RWPE1 (cell line): ENCODE data around the gene BRAP.
"Not testable (repeated sequence)": the region's sequence is repeated elsewhere in the genome, so short reads cannot be mapped to it uniquely, and the experiment has no call there.

Experiments
- CTCF ChIA-PET: fragments of 350-600 bp; sonication (Branson Sonifier 250); formaldehyde crosslinking; extraction: SDS; loops from one replicate; lab custom pipeline; 2021; lab: Yijun Ruan, JAX
- POLR2A ChIA-PET: fragments of 400-600 bp; formaldehyde crosslinking; extraction: SDS; loops from one replicate; lab custom pipeline; 2020; ENCODE audit warnings: antibody characterized with exemption; ENCODE audit not compliant: low non-redundant PET; lab: Yijun Ruan, JAX
- DNase-seq: peaks from one replicate; pipeline ENCODE4 v3.0.0; 2012; ENCODE audit warnings: low spot score
- H3K27ac ChIP-seq: fragments of 450-650 bp; 2 replicates; pipeline ENCODE4 v1.5.1; 2017
- TF ChIP-seq, protein P1 (sequence below): fragments of 450-650 bp; conservative IDR thresholded peaks from 2 replicates; pipeline ENCODE4 v1.5.1; 2017; ENCODE audit warnings: low read depth, mild to moderate bottlenecking

BRAP gene

DNA sequence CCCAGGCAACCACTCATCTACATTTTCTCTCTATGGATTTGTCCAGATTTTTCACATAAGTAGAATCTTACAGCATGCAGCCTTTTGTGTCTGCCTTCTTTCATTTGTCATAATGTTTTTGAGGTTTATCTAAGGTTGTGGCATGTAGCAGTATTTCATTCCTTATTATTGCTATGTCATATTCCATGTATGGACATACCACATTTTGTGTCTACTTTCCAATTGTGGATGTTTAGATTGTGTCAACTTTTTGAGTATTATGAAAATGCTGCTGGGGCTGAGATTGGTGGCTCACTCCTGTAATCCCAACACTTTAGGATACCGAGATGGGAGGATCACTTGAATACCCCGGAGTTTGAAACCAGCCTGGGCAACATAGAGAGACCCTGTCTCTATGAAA lies 83.4 kb downstream of the BRAP start:
- ChIA-PET POLR2A (no interaction called here), CTCF (no interaction called here)
- TF ChIP-seq, protein P1, sequence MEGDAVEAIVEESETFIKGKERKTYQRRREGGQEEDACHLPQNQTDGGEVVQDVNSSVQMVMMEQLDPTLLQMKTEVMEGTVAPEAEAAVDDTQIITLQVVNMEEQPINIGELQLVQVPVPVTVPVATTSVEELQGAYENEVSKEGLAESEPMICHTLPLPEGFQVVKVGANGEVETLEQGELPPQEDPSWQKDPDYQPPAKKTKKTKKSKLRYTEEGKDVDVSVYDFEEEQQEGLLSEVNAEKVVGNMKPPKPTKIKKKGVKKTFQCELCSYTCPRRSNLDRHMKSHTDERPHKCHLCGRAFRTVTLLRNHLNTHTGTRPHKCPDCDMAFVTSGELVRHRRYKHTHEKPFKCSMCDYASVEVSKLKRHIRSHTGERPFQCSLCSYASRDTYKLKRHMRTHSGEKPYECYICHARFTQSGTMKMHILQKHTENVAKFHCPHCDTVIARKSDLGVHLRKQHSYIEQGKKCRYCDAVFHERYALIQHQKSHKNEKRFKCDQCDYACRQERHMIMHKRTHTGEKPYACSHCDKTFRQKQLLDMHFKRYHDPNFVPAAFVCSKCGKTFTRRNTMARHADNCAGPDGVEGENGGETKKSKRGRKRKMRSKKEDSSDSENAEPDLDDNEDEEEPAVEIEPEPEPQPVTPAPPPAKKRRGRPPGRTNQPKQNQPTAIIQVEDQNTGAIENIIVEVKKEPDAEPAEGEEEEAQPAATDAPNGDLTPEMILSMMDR, result no peak
- DNase-seq, result no peak
- no peak overlapping the region for H3K27ac ChIP-seq

DNA sequence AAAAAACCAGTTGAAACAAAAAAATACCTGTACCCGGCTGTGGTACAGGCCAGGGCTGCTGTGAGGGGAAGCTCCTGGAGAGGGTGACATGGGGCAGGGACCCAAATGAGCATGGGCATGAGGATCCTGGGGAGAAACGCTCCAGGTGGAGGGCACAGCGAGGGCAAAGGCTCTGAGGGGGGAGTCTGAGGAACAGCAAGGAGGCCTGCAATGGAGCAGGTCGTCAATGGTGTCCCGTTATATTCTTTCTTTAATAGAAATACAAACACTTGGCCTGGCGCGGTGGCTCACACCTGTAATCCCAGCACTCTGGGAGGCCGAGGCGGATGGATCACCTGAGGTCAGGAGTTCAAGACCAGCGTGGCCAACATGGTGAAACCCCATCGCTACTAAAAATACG lies 84.8 kb downstream of the BRAP start:
- POLR2A ChIA-PET, DNase-seq, H3K27ac ChIP-seq, CTCF ChIA-PET: not testable (repeated sequence)

DNA sequence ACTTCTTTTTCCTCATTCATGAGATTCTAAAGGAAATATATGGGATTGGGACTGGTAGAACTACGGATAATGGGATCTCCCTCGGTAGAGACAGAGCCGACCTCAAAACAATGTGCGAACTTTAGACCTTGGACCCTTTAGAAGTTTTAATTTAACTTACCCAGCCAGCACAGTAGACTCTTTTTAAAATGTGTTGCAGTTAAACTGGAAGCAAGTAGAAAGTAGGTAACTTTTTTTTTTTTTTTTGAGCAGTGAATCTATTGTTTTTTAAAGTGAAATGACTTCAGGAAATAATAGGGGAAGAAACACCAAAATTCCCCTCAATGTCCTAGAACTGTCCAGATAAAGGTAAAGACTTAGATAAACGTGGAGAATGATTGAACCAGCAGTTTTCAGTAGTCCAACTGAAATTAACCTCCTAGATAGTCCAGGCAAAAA lies 85.5 kb downstream of the BRAP start:
- CTCF ChIA-PET, result no interaction called here
- peak overlapping the region; percentile 97 for H3K27ac ChIP-seq
- no peak for DNase-seq
- TF ChIP-seq, protein P1, result no peak
- POLR2A ChIA-PET, result no interaction called here

DNA sequence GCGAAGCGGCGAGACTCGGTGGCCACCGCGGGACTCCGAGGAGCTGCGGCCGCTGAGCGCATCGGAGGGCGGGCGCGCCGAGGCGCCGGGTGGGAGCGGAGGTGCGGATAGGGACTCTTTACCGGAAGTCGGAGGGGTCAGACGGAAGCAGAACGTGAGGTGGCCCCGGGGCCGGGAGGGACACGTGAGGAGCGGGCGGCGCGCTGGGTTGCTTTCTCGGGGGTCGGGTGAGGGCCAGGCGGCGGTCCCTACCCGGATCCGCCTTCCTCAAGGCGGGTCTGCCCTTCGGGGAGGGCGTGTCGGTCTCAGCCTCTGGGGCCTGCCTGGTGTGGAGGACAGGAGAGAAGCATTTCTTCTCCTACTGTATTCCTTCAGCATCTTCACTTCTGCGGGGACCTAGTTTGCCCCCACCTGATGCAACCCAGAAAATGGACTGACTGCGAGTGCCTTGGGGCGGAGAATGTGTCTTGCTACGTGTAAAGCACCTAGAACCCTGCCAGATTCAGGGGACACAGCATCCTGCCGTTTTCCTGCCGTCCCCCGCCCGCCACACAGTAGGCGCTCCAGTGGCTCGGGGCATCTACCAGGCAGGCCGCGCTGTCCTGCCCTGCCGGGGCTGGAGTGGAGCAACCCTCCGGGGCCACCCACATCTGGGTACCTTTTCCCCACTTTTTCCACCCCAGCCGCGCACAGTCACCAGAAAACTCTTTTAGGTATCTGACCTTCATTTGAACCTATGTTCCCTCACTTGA lies 86.1 kb downstream of the BRAP start:
- peak overlapping the region; percentile 97 for H3K27ac ChIP-seq
- POLR2A ChIA-PET, result no interaction called here
- DNase-seq, result peak; percentile 88
- CTCF ChIA-PET, result no interaction called here
- TF ChIP-seq, protein P1, result no peak

DNA sequence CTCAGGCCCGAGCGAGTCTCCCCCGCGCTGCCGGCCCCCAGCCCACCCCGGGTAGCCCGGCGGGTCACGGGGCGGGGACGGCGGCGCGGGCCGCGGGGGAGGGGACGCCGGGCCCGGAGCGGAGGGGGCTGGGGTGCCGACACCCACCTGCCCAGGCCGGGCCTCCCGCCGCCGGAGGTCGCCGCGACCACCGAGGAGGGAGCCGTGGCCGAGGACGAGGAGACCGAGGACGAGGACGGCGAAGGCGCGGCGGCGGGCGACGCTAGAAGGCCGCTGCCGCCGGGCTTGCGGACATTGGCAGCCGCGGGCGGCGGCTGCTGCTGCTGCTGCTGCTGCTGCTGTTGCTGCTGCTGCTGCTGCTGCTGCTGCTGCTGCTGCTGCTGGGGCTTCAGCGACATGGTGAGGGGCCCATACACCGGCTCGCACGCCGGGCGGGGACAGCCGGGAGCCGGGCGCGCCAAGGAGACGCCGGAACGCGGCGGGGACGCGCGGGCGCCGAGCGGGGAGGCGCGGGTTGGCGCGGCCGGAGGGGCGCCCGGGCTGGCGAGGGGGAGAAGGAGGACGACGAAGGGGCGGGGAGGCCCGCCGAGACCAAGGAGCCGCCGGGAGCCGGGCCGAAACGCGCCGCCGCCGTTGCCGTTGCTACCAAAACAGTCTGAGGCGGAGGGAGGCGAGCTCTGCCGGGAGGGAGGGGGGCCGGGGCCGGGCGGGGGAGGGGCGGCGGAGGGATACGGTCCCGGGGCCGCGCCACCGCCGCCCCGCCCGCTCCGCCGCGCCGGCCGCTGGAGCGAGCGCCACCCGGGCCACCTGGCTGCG lies 86.9 kb downstream of the BRAP start, which contains the start of gene ATXN2:
Gene ATXN2 (minus strand): TSS at position 679 of the 816 bp plus-strand sequence. CDS start 281 bp downstream, at position 398.
- POLR2A ChIA-PET, result no interaction called here
- DNase-seq, result peak; percentile 81
- peak within 1 kb of the TSS; percentile 97 for H3K27ac ChIP-seq
- CTCF ChIA-PET, result no interaction called here
- TF ChIP-seq, protein P1, result no peak

DNA sequence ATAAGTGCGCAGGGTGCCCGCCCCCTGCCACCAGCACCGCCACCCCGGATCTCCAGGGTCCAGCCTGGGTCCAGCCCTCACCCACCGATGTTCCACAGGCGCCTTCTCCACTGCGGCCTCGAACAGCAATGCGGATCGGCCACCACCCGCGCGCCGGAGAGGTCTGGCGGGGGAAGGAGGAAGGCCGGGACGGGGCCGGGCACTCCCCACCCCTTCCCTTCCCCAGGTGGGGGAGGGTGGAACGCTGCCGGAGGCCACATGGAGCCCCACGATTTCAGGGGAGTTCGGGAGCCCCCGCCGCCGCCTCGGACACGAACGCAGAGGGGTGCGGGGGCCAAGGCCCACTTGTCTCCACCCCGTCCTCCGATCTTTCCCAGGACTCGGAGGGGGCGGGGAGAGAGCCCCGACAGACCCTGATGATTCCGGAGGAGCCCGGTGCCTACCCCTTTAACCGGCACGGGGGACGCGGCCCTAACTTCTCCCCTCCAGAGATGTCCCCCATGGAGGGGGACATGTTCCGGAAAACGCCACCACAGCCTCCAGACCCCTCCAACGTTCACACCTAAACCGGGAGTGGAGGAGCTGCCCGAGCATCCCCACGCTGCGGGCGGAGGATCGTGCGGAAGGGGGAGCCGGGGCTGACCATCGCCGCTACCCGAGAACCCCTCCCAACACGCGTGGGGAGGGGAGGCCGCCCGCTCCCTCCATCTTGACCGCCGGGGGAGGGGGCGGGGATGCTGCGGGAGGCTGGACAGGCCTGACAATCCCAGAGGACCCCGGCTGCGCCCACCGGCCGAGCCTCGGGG lies 87.7 kb downstream of the BRAP start:
- TF ChIP-seq, protein P1, result no peak
- DNase-seq, result peak; percentile 55
- ChIA-PET POLR2A (no interaction called here), CTCF (no interaction called here)
- peak overlapping the region; percentile 97 for H3K27ac ChIP-seq
